Measurements from ENCODE around the gene TM2D1. TPM values are rescaled to one million over a fixed set of nuclear protein-coding genes. Genes with fewer than 3 reads are reported as not detected.
"Not testable (repeated sequence)": the region's sequence is repeated elsewhere in the genome, so short reads cannot be mapped to it uniquely, and the experiment has no call there.

The TM2D1 gene
- total and polyA plus RNA-seq, 8 donors = 41.6 to 82.3 (median 69.6) TPM

DNA sequence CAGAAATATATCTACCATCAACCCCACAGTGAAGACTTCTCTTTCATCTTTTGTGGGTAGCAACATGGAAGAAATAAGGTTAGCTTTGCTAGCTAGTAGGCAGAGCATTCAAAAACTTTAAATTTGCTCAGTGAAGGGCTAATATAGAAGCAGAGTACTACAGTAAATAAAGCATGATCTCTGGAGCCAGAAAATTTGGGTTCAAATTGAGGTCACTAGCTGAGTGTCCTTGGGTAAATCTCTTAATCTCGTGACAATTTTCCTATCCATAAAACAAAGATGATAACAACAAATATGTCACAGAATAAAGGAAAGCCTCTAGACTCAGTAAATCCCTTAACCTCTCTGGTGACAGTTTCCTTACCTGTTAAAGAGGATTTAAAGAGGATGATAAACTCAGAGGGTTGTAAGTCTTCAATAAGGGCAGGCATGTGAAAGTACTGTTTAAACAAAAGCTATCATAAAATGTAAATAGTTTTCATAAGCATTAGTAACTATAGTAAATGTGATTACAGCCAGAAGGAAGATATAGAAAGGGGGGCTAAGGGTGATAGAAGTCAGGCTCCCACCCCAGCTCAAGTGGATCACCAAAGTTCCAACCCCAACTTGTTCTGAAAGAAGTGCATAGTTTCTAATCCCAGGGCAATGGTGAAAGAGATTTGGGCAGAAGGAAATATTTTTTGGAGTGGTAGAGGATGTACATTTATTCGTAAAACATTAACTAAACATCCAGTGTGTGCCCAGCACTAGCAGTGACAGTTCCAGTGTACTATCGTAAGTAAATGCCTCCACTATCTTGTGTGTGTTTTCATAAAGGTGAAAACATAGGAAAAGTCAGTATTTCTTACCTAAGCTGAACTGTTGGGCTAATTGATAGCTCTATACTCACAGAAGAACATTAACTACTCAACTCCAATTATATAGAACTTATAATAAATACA, 24.8 kb downstream of the TM2D1 start:
- no peak overlapping the region for H3K27ac ChIP-seq
- H3K4me3 ChIP-seq = no peak overlapping the region
- no peaks in the 10 kb centered on the region for H3K4me1 ChIP-seq
- DNase-seq (peak in 2 of 4 donors; percentile 9 to 22), ATAC-seq (no peak)
- TF ChIP-seq, protein P1, sequence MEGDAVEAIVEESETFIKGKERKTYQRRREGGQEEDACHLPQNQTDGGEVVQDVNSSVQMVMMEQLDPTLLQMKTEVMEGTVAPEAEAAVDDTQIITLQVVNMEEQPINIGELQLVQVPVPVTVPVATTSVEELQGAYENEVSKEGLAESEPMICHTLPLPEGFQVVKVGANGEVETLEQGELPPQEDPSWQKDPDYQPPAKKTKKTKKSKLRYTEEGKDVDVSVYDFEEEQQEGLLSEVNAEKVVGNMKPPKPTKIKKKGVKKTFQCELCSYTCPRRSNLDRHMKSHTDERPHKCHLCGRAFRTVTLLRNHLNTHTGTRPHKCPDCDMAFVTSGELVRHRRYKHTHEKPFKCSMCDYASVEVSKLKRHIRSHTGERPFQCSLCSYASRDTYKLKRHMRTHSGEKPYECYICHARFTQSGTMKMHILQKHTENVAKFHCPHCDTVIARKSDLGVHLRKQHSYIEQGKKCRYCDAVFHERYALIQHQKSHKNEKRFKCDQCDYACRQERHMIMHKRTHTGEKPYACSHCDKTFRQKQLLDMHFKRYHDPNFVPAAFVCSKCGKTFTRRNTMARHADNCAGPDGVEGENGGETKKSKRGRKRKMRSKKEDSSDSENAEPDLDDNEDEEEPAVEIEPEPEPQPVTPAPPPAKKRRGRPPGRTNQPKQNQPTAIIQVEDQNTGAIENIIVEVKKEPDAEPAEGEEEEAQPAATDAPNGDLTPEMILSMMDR (IDR thresholded peaks at IDR 0.05) = no peak
- no peaks in the 10 kb centered on the region for H3K9me3 ChIP-seq
- intact Hi-C loops (cut with DNase I) = no loop called here
- H3K27me3 ChIP-seq = no peaks in the 10 kb centered on the region
- peaks cover 0 to 88% of the 10 kb centered on the region in 2 donors for H3K36me3 ChIP-seq

DNA sequence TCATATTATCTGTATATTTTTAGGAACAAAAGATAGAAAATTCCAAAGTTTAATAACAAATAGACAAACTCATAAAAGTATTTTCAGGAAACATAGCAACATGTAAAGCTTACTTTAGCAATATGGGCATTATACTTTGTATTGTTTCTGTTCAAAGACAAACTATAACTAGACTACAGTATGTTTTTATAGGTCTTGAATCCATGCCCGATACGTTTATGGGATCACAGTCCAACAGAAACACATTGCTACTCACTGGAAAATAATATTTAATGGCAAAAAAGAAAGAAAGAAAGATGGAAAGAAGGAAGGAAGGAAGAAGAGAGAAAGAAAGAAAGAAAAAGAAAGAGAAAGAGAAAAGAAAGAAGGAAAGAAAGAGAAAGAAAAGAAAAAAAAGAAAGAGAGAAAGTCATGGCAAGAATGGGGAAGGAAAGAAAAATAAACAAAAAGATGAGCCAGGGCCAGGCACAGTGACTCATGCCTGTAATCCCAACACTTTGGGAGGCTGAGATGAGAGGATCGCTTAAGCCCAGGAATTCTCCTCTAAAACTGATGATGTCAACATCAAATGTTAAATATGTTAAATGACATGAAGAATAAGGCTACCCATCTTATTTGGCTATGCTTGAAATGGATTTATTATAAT, 32.7 kb downstream of the TM2D1 start:
- peak; percentile 33 for ATAC-seq

DNA sequence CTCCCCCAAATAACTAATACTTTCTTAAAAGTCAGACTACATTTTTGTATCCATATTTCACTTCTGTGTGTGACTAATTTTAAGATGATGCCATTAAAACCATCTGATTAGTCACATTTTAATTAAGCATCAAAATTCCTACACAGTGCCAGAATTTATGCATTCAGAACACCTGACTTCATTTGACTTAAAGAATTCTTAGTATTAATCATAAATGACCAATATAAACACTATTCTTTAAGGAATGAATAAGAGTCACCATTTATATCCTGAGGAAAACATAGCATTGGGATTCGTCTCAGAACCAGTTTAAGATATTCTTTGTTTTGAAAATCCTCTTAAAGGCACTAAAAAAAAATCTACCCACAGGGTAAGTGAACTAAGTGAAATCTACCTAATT, 37.0 kb downstream of the TM2D1 start:
- no peaks in the 10 kb centered on the region for H3K27me3 ChIP-seq
- ATAC-seq (no peak), DNase-seq (no peak)
- no peak overlapping the region for H3K4me3 ChIP-seq
- no peak overlapping the region for H3K27ac ChIP-seq
- H3K9me3 ChIP-seq = no peaks in the 10 kb centered on the region
- intact Hi-C loops (cut with DNase I) = no loop called here
- TF ChIP-seq, protein P1 (IDR thresholded peaks at IDR 0.05) = no peak
- H3K4me1 ChIP-seq = peaks cover 0 to 10% of the 10 kb centered on the region in 2 donors
- H3K36me3 ChIP-seq = peaks cover 0 to 42% of the 10 kb centered on the region in 2 donors

More for the DNA sequence above, 32.7 kb downstream of the TM2D1 start:
- Histone ChIP-seq H3K4me1 (peaks cover 0 to 10% of the 10 kb centered on the region in 2 donors), H3K27me3 (no peaks in the 10 kb centered on the region), H3K4me3 (no peak overlapping the region), H3K27ac (no peak overlapping the region), H3K36me3 (peaks cover 0 to 50% of the 10 kb centered on the region in 2 donors), H3K9me3 (no peaks in the 10 kb centered on the region)
- DNase-seq = no peak
- TF ChIP-seq, protein P1 (IDR thresholded peaks at IDR 0.05) = no peak
- intact Hi-C loops (cut with DNase I) = no loop called here

DNA sequence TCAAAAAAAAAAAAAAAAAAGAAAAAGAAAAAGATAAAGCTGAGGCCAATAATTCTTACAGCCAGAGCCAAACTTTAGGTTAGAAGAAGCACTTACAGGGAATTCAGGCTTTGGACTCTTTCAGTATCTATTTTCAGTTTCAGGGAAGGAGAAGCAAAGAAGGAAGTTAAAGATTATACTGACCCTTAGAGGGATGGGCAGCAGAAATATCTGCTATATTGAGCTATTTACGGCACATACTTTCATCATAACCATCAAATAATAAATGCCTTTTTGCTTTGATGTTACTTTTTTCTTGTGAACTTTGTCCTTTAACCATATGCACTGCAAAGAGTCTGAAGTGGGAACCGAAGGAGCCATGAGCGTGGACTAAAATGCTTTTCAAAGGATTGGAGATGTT, 42.0 kb downstream of the TM2D1 start:
- TF ChIP-seq, protein P1 (IDR thresholded peaks at IDR 0.05) = no peak
- no peak overlapping the region for H3K4me3 ChIP-seq
- no peaks in the 10 kb centered on the region for H3K27me3 ChIP-seq
- ATAC-seq = no peak
- no peak overlapping the region for H3K27ac ChIP-seq
- intact Hi-C loops (cut with DNase I) = no loop called here
- peaks cover 0 to 5% of the 10 kb centered on the region in 2 donors for H3K4me1 ChIP-seq
- DNase-seq = no peak
- peaks cover 0 to 54% of the 10 kb centered on the region in 2 donors for H3K36me3 ChIP-seq
- no peaks in the 10 kb centered on the region for H3K9me3 ChIP-seq

DNA sequence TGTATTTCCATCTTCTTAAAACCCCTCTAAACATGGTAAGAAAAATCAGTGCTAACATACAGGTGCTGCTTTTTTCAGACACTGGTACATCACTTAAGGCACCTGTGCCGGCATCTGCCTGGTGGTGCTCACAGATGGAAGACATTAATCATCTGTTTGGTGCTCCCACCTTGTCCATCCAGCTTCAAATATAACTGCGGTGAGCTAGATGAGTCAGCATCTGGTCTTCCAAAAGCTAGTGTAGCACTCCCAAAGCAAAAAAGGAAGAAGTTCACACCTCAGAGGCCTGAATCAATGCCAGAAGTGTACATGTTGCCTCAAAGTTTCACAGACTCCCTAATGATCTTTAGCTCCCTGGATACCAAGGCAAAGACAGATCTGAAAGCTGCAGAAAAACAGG, 44.4 kb downstream of the TM2D1 start:
- Histone ChIP-seq H3K4me3 (no peak overlapping the region), H3K4me1 (no peaks in the 10 kb centered on the region), H3K27me3 (no peaks in the 10 kb centered on the region), H3K27ac (no peak overlapping the region), H3K36me3 (peaks cover 0 to 45% of the 10 kb centered on the region in 2 donors), H3K9me3 (no peaks in the 10 kb centered on the region)
- DNase-seq (no peak), ATAC-seq (no peak)
- intact Hi-C loops (cut with DNase I) = no loop called here
- TF ChIP-seq, protein P1 (IDR thresholded peaks at IDR 0.05) = no peak

DNA sequence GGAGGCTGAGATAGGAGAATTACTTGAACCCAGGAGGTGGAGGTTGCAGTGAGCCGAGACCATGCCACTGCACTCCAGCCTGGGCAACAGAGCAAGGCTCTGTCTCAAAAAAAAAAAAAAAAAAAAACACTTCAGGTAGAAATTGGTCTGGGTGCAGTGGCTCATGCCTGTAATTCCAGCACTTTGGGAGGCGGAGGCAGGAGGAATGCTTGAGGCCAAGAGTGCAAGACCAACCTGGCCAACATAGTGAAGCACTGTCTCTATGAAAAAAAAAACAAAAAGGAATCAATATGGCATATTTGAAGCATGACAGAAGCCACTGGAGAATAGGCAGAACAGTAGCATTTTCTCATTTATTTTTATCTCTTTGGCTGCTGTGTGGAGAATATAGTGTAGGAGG, 48.1 kb downstream of the TM2D1 start:
- intact Hi-C loops (cut with DNase I); H3K27me3 ChIP-seq; DNase-seq; H3K9me3 ChIP-seq; H3K4me1 ChIP-seq; H3K27ac ChIP-seq; ATAC-seq; H3K4me3 ChIP-seq: not testable (repeated sequence)
- peaks cover 0 to 21% of the 10 kb centered on the region in 2 donors for H3K36me3 ChIP-seq

All from left lung (tissue), 10 donors.